GM18502 (cell line): Measurements from ENCODE around the gene SLC1A2.

Source experiments
- ATAC-seq: cut with Tn5 transposase; IDR thresholded peaks from one replicate; pipeline ENCODE4 v1.9.1; 2021; ENCODE audit warnings: mild to moderate bottlenecking; ENCODE audit not compliant: unreplicated experiment, poor library complexity

SLC1A2 gene

GRCh38 chr11:35381709-35382322, 37.5 kb downstream of the SLC1A2 start:
- no peak for ATAC-seq

DNA sequence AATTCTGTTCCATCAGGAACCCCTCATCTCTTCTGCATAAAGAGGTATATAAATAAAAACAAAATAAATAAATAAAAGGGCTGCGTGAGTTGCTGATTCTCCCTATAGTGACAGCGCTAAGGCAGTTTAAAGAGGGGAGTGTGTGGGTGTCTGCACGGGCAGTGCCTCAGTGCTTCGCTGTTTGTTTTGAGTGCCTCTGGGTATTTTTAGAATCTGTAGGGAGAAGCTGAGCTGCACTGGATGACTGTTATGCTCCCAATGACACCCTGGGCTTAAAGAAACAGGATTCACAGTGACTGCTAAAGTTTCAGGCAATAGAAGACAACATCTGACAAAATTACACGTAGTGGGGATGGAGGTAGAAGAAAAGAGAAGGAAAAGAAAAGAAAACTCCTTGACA, 38.8 kb downstream of the SLC1A2 start:
- no peak for ATAC-seq

GRCh38 chr11:35377262-35377661, 42.1 kb downstream of the SLC1A2 start:
- ATAC-seq, result no peak

DNA sequence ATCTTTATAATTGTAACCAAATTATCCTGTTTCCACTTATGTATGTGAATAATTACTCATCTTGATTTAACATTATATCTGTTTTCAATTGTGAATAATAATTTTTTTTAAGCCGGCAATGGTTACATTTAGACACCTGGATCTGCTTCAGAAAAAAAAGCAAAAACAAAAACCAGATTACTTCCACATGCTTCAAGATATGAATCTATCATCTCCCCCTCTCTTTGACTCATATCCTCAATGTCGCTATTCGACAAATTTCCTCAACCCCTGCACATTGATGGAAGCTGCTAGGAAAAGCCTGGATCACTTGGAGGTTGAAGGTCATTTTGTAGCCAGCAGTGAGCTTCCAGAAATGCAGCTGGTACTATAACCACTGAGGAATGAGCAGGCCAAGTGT, 42.7 kb downstream of the SLC1A2 start:
- ATAC-seq, result no peak

- no peak for ATAC-seq
Observed at GRCh38 chr11:35376118-35376510, 43.2 kb downstream of the SLC1A2 start.

DNA sequence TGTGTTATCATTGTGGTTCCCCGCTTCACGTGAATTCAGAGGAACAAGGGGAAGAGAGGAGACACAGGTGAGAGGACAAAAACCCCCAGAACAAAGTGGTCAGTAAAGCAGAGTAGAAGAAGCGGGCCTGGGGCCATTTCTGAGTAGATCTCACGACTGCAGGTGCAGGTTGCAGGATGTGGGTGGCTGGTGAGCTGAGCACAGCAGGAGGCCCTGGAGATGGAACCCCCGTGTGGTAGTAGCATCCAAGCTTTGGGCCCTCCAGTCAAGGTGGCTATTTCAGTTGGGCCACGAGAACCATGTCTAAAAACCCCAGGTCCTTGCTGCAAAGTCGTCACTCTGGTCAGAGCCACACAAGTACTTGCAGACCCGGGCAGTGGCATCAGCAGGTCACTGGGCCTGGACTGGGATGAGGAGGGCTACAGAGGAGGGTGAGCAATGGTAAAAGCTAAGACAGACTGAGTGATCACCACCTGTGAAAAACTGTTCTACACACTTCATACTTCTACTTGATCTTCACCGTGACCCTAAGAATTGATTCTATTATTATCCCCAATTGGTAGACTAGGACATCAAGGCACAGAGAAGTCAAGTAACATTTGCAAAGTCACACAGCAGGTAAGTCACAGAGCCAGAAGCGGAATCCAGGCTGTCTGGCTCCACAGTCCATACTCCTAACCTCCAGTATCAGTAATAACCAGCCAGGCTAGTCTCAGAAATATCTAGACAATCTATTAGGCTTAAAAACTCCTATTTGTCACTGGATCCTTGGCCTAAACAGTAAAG, 43.8 kb downstream of the SLC1A2 start:
- ATAC-seq, result no peak

GRCh38 chr11:35373284-35373933, 45.9 kb downstream of the SLC1A2 start:
- no peak for ATAC-seq

DNA sequence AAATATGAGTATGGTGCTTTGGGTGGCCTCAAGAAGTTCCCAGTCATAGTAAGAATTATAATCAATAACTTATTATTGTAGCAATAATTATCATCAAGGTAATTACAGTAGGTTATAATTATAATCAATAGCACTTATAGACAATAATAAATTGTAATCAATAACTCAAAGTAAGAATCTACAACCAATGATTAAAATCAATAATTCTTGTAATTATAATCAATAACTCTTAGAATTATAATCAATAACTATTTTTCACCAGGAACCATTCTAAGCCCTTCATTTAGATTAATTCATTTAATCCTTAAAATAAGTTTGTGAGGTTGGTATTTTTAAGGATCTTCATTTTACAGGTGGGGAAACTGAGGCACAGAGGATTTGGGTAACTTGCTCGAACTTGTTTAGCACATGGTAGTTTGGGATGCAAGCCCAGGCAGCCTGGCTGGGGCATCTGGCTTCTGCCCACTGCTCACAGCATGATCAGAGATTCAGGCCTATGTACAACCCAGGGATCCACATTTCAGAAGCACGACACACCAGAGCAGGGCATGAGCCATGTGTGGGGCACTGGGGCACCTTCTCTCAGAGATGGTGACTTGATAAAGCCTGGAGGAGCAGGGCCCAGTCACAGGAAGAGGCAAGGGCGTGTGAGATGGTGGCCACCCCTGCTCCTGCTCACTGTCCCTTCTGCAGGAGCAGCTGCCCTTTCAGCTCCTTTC, 46.6 kb downstream of the SLC1A2 start:
- no peak for ATAC-seq

DNA sequence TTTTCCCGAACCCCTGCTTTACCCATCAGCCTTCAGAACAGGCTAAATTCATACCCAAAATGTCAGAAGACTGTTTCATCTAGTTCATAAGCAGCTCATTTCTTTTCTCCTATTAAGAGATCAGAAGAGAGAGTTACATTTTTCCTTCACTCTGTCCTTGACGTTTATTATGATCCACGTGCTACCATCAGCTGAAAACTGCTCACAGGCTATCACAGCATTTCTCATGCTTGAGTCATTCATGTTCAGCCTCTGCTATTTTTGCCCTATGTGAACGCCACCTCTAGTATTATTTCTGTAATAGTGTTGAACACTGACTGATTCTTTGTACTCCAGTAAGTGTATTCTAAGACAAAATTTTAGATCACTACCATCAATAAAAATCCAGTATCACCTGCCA, 51.9 kb downstream of the SLC1A2 start:
- ATAC-seq, result no peak

GRCh38 chr11:35366798-35367197, 52.6 kb downstream of the SLC1A2 start:
- no peak for ATAC-seq

- no peak for ATAC-seq
Observed at GRCh38 chr11:35365961-35366360, 53.4 kb downstream of the SLC1A2 start.

DNA sequence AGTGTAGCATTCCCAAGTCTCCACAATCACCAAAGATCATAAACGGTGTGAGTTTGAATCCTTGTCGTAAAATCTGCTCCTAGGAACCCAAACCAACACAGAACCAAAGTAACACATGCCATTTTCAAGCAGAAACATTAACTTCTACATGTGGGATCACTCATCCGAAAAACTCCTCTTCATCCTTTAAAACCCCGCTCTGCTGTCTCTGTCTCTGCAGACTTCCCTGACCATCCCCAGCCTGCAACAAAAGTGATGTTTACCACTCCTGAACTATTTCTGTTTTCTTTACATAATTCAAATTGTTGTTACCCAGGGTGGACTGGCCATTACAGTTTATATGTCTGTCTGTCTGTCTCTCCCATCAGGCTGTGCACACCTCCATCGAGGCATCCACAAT, 54.0 kb downstream of the SLC1A2 start:
- no peak for ATAC-seq

DNA sequence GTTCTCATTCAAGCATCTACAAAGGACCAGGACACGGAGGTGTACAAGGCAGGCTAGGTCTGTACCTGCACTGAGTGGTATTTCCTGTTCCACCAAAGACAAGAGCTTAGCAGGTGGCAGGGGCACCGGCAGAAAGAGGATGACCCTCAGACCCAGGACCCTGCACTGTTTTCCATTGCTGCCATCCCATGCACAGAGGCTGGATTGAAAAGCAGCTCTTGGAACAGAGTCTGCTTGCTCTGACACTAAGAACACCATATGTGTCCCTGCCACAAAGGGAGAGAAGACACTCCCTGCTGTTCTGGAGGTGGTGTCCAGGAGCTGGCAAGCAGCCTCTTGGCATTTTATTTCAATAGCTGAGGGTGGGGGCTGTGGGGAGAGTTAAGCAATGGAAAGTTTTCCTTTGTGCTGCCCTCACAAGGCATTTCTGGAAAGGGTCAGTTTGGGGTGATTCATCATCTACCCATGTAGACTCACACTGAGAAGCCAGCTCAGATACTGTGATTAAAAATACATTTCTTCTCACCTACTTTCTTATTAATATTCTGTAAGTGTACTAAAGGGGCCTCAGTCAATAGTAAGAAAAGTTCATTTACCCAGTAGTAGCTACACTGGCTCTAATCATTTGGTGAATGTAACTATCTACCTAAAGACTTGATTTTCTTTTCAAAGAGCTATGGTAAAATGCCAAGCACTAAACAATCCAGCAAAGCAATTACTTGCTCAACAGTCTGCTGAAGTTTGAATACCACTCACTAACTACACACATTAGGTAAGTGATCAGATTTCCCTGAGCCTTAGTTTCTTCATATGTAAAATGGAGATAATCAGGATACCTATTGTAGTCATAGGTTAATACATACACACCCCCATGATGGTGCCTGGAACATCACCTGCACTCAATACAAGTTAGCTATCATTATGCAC, 55.2 kb downstream of the SLC1A2 start:
- no peak for ATAC-seq

GRCh38 chr11:35363246-35363801, 56.0 kb downstream of the SLC1A2 start:
- ATAC-seq, result no peak

DNA sequence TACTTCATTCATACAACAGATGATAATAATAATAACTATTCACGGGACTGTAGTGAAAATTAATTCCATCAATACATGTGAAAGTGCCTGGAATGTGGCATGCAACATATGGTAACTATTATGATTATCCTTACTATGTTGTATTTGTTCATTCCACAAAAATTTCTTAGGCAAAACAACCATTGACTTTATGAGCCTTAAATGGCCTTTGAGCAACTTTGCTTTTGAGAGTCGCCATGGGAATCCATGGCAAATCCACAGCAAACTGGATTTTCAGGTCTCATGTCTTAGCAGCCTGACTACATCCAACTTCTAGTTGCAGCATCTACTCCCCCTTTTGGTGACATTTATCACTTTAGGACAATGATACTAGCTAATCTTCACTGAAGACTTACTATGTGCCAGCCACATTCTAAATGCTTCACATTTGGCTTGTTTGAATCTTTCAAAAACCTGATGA, 56.8 kb downstream of the SLC1A2 start:
- ATAC-seq, result no peak

DNA sequence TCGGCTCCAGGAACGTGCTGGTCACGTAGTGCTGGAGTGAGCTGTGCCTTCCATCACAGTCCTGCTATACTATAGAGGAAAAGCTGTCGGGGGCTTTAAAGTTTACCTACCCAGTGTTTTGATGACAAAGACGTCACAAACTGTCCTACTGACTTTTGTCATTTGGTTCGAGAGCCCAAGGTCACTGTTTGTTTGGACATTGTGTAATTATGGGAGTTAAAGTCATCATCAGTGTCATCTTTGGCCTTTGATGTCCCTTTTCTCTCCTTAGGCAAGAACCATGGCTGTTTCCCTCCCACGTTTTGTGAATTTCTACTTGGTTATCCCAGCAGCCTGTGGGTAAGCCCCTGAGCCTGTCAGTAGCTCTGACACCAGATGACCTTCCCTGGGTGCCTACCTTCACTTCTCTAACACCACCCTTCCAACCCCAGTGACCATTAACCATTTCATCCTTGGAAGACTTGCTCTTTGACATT, 59.3 kb downstream of the SLC1A2 start:
- ATAC-seq, result no peak

DNA sequence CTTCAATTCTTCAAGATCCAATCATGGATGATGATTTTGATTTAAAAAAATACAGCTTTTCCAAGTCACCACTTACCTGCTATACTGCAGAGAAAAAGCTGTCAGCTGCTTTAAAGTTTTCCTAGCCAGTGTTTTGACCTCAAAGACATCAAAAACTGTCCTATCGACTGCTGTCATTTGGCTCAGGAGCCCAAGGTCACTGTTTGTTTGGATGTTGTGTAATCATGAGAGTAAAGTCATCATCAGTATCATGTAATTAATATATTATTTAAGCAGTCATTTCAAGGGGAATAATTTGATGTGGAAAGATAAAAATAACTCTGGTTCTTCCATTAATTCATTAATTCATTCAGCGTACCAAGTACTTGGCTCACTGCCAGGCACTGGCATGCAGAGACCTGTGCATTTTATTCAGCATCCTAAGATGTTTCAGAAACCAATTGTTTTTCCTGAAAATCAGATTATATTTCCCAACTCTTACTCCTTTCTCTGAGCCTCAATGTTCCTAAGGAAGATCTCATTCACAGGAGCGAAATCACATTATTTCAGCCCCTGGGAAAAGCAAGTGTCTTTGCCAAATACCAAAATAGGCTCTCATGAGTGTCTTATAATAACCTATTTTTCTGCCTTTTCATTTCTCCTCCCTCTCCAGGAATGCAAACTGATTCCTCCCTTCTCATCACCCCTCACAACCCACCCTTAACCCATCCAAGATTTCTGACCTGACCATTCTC, 59.9 kb downstream of the SLC1A2 start:
- ATAC-seq, result no peak

- no peak for ATAC-seq
Observed at GRCh38 chr11:35358391-35358790, 61.0 kb downstream of the SLC1A2 start.

DNA sequence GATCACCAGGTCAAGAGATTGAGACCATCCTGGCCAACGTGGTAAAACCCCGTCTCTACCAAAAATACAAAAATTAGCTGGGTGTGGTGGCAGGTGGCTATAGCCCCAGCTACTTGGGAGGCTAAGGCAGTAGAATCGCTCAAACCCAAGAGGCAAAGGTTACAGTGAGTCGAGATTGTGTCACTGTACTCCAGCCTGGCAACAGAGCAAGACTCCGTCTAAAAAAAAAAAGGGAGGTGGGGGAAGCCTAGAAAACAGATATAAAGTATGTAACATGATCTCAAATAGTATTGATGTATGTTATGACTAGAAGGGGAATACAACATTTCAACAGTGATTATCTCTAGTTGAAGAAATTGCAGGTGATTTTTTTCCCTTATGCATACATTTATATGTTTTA, 61.4 kb downstream of the SLC1A2 start:
- no peak for ATAC-seq
